H1 (cell line): Measurements from ENCODE around the gene ZNF609. TPM values are rescaled to one million over a fixed set of nuclear protein-coding genes. Genes with fewer than 3 reads are reported as not detected.

Experiments used
- CTCF ChIA-PET: fragments of 300-600 bp; sonication (Branson Sonifier 250); formaldehyde crosslinking; loops from one replicate; lab custom pipeline; 2021; ENCODE audit not compliant: partially characterized antibody; lab: Charles Lee
- POLR2A ChIA-PET: fragments of 300-600 bp; sonication (Branson Sonifier 250); formaldehyde crosslinking; loops from one replicate; lab custom pipeline; 2021; ENCODE audit warnings: inconsistent platforms; ENCODE audit not compliant: partially characterized antibody; lab: Charles Lee
- DNase-seq, 2 experiments: peaks; one replicate each; pipeline versions ENCODE4 v3.0.0 to v3.0.0-alpha.2; 2010 to 2022; ENCODE audit warnings: low spot score in 2 of 2, low read depth in 1 of 2, mixed read lengths in 1 of 2
- FAIRE-seq: peaks from 2 replicates; lab custom pipeline; 2011; peaks lifted over from hg19 to GRCh38; lab: Jason Lieb, UNC
- H2AFZ ChIP-seq: 2 replicates; pipeline ENCODE4 v1.8.1; 2012; ENCODE audit warnings: low read length, inconsistent platforms
- H2AK5ac ChIP-seq: 2 replicates; pipeline ENCODE4 v1.6.1; 2013; ENCODE audit warnings: low read depth, low read length
- H2BK120ac ChIP-seq: replicated peaks from 2 replicates; pipeline ENCODE3; 2013; ENCODE audit warnings: low read depth, low read length, inconsistent platforms
- H2BK12ac ChIP-seq: 2 replicates; pipeline ENCODE4 v1.6.1; 2013; ENCODE audit warnings: low read depth, low read length
- H2BK15ac ChIP-seq: 2 replicates; pipeline ENCODE4 v1.6.1; 2013; ENCODE audit warnings: low read length
- H2BK20ac ChIP-seq: 2 replicates; pipeline ENCODE4 v1.6.1; 2013; ENCODE audit warnings: low read length
- H2BK5ac ChIP-seq: 2 replicates; pipeline ENCODE4 v1.6.1; 2013; ENCODE audit warnings: low read depth, low read length
- H3K14ac ChIP-seq: 2 replicates; pipeline ENCODE4 v1.6.1; 2013; ENCODE audit warnings: inconsistent platforms; ENCODE audit not compliant: insufficient read length
- H3K18ac ChIP-seq: 2 replicates; pipeline ENCODE4 v1.6.1; 2013; ENCODE audit warnings: low read length; ENCODE audit errors: extremely low read depth
- H3K23ac ChIP-seq: 2 replicates; pipeline ENCODE4 v1.6.1; 2013; ENCODE audit warnings: inconsistent platforms; ENCODE audit not compliant: insufficient read length
- H3K23me2 ChIP-seq: 2 replicates; pipeline ENCODE4 v1.6.1; 2013; ENCODE audit warnings: low read depth, low read length
- H3K27ac ChIP-seq: 2 replicates; pipeline ENCODE4 v1.6.1; 2011; ENCODE audit warnings: low read depth, low read length, inconsistent platforms
- H3K27me3 ChIP-seq, 4 experiments: replicated peaks in 1 of 4; 1 replicate in 1 of 4; 2 replicates in 3 of 4; pipeline versions ENCODE4 v1.6.1 to v1.8.1; 2011 to 2013; ENCODE audit warnings: low read length in 3 of 4, mild to moderate bottlenecking in 3 of 4, inconsistent platforms in 2 of 4, mixed read lengths in 2 of 4, moderate library complexity in 1 of 4; ENCODE audit not compliant: control insufficient read depth in 3 of 4, insufficient read depth in 3 of 4; ENCODE audit errors: extremely low read depth in 1 of 4
- H3K36me3 ChIP-seq, 4 experiments: 2 replicates each; pipeline versions ENCODE4 v1.6.1 to v1.8.1; 2011 to 2013; ENCODE audit warnings: mild to moderate bottlenecking in 4 of 4, low read length in 3 of 4, moderate library complexity in 2 of 4, control low read depth in 1 of 4, inconsistent platforms in 1 of 4; ENCODE audit not compliant: insufficient read depth in 4 of 4, control insufficient read depth in 2 of 4
- H3K4ac ChIP-seq: replicated peaks from 2 replicates; pipeline ENCODE3; 2013; ENCODE audit warnings: low read length, low read depth, mixed read lengths, inconsistent platforms; ENCODE audit not compliant: insufficient read length
- H3K4me1 ChIP-seq, 4 experiments: replicated peaks in 1 of 4; 1 replicate in 1 of 4; 2 replicates in 3 of 4; pipeline versions ENCODE4 v1.6.1 to v1.8.1; 2011 to 2013; ENCODE audit warnings: low read length in 3 of 4, inconsistent platforms in 2 of 4, mixed read lengths in 1 of 4; ENCODE audit not compliant: insufficient read depth in 4 of 4, control insufficient read depth in 3 of 4
- H3K4me2 ChIP-seq, 2 experiments: 2 replicates each; pipeline versions ENCODE4 v1.6.1 to v1.8.1; 2011 to 2013; ENCODE audit warnings: low read depth in 2 of 2, low read length in 2 of 2, control low read depth in 1 of 2, inconsistent platforms in 1 of 2, mild to moderate bottlenecking in 1 of 2; ENCODE audit not compliant: insufficient read depth in 1 of 2
- H3K4me3 ChIP-seq, 4 experiments: fragments of 200-600, 300-600 bp in 1 of 4; sonication (generic), shearing (Covaris generic), sonication (Bioruptor Twin) in 1 of 4; 2 replicates each; pipeline versions ENCODE4 v1.5.1 to v1.8.1; 2011 to 2016; ENCODE audit warnings: low read length in 4 of 4, low read depth in 3 of 4, control low read depth in 2 of 4, inconsistent platforms in 2 of 4, mild to moderate bottlenecking in 2 of 4, mixed read lengths in 1 of 4, moderate library complexity in 1 of 4; ENCODE audit not compliant: insufficient read depth in 2 of 4; ENCODE audit errors: extremely low read depth in 1 of 4
- H3K56ac ChIP-seq: replicated peaks from 2 replicates; pipeline ENCODE3; 2013; ENCODE audit warnings: low read depth, mild to moderate bottlenecking, mixed read lengths, low read length, inconsistent platforms; ENCODE audit not compliant: insufficient read length
- H3K79me1 ChIP-seq: 2 replicates; pipeline ENCODE4 v1.6.1; 2013; ENCODE audit warnings: low read depth, low read length, control low read depth
- H3K79me2 ChIP-seq, 2 experiments: 2 replicates each; pipeline versions ENCODE4 v1.6.1 to v1.8.1; 2012 to 2013; ENCODE audit warnings: low read length in 2 of 2, mild to moderate bottlenecking in 2 of 2, inconsistent platforms in 1 of 2; ENCODE audit not compliant: insufficient read depth in 2 of 2, control insufficient read depth in 1 of 2
- H3K9ac ChIP-seq, 4 experiments: replicated peaks in 1 of 4; 1 replicate in 1 of 4; 2 replicates in 3 of 4; pipeline versions ENCODE4 v1.6.1 to v1.8.1; 2011 to 2013; ENCODE audit warnings: low read depth in 3 of 4, low read length in 3 of 4, control low read depth in 2 of 4, mild to moderate bottlenecking in 2 of 4, moderate library complexity in 2 of 4, inconsistent platforms in 1 of 4; ENCODE audit errors: extremely low read depth in 1 of 4
- H3K9me3 ChIP-seq, 2 experiments: 2 replicates each; pipeline versions ENCODE4 v1.6.1 to v1.8.1; 2012 to 2013; ENCODE audit warnings: mild to moderate bottlenecking in 2 of 2, moderate library complexity in 2 of 2, control low read depth in 1 of 2, inconsistent platforms in 1 of 2, low read depth in 1 of 2, low read length in 1 of 2, mixed read lengths in 1 of 2; ENCODE audit not compliant: insufficient read depth in 2 of 2
- H4K20me1 ChIP-seq, 2 experiments: replicated peaks in 1 of 2; 2 replicates each; pipeline versions ENCODE3 to v1.8.1; 2011 to 2013; ENCODE audit warnings: inconsistent platforms in 2 of 2, low read length in 2 of 2, mild to moderate bottlenecking in 1 of 2; ENCODE audit not compliant: insufficient read depth in 2 of 2, control insufficient read depth in 1 of 2
- H4K5ac ChIP-seq: 2 replicates; pipeline ENCODE4 v1.6.1; 2013; ENCODE audit warnings: low read length, low read depth, mixed read lengths, inconsistent platforms; ENCODE audit not compliant: insufficient read length
- H4K8ac ChIP-seq: 2 replicates; pipeline ENCODE4 v1.8.0; 2013; ENCODE audit warnings: mild to moderate bottlenecking, moderate library complexity, low read length, inconsistent platforms; ENCODE audit not compliant: insufficient read depth; ENCODE audit errors: extremely low read depth
- H4K91ac ChIP-seq: replicated peaks from 2 replicates; pipeline ENCODE3; 2013; ENCODE audit warnings: low read length, mixed read lengths, inconsistent platforms; ENCODE audit not compliant: insufficient read length
- BACH1 ChIP-seq: IDR thresholded peaks from 2 replicates; pipeline ENCODE4 v1.6.1; 2012; ENCODE audit warnings: low read length, improper control_type of control experiment
- BRCA1 ChIP-seq: IDR thresholded peaks from 2 replicates; pipeline ENCODE4 v1.6.1; 2012; ENCODE audit warnings: low read depth, low read length, improper control_type of control experiment
- CHD2 ChIP-seq: IDR thresholded peaks from 2 replicates; pipeline ENCODE4 v1.6.1; 2012; ENCODE audit warnings: low read length, improper control_type of control experiment
- GABPA ChIP-seq: IDR thresholded peaks from 2 replicates; pipeline ENCODE4 v1.6.1; 2011; ENCODE audit warnings: mild to moderate bottlenecking, low read length, moderate library complexity, borderline replicate concordance; ENCODE audit not compliant: insufficient read depth
- NRF1 ChIP-seq: IDR thresholded peaks from 2 replicates; pipeline ENCODE4 v1.6.1; 2011; ENCODE audit warnings: mild to moderate bottlenecking, low read depth, low read length, improper control_type of control experiment
- PHF8 ChIP-seq: fragments of 200-600 bp; sonication (generic); conservative IDR thresholded peaks from 2 replicates; pipeline ENCODE4 v1.7.1; 2012; ENCODE audit warnings: low read depth, mild to moderate bottlenecking, inconsistent platforms, low read length, moderate library complexity
- RAD21 ChIP-seq, 2 experiments: IDR thresholded peaks in 1 of 2; conservative IDR thresholded peaks in 1 of 2; 2 replicates each; pipeline ENCODE4 v1.6.1; 2011; ENCODE audit warnings: low read depth in 2 of 2, low read length in 2 of 2, improper control_type of control experiment in 1 of 2, inconsistent platforms in 1 of 2, mild to moderate bottlenecking in 1 of 2, moderate library complexity in 1 of 2
- RFX5 ChIP-seq: IDR thresholded peaks from 2 replicates; pipeline ENCODE4 v1.6.1; 2011; ENCODE audit warnings: low read depth, low read length, improper control_type of control experiment, borderline replicate concordance
- RXRA ChIP-seq: IDR thresholded peaks from 2 replicates; pipeline ENCODE4 v1.6.1; 2011; ENCODE audit warnings: low read depth, mild to moderate bottlenecking, low read length, moderate library complexity; ENCODE audit not compliant: insufficient read depth
- TCF12 ChIP-seq: IDR thresholded peaks from 2 replicates; pipeline ENCODE4 v1.6.1; 2011; ENCODE audit warnings: low read depth, mild to moderate bottlenecking, low read length
- whole genome bisulfite sequencing, 2 experiments: shearing (Covaris generic) in 1 of 2; methylation state at CpG; one replicate each; pipeline versions ENCODE4 v1.1.6 to v1.1.7; 2013 to 2015; ENCODE audit warnings: low lambda C conversion rate in 2 of 2, mixed read lengths in 2 of 2, inconsistent platforms in 1 of 2, low coverage in 1 of 2, missing lambda C conversion rate in 1 of 2; ENCODE audit not compliant: insufficient replicate concordance in 2 of 2, insufficient coverage in 1 of 2, insufficient read length in 1 of 2; ENCODE audit errors: extremely low coverage in 1 of 2, missing lambda C conversion rate in 1 of 2; 5-methylcytosine and 5-hydroxymethylcytosine counted together
- polyA plus RNA-seq, 7 experiments: library from polyadenylated mRNA; depleted of rRNA in 3 of 7; stranded (reverse) in 5 of 7; unstranded in 2 of 7; fragments of >200 nt in 5 of 7; fragments of 200-250 nt in 2 of 7; gene quantifications; 1 replicate in 5 of 7; 2 replicates in 1 of 7; 4 replicates in 1 of 7; pipeline versions ENCODE4 v1.2.1 to v1.2.3, GENCODE V29; 2011 to 2013; ENCODE audit warnings: missing spikeins in 2 of 7, mixed read lengths in 2 of 7
- total RNA-seq: library from RNA; stranded (reverse); fragmentation: NEBNext Ultra II Directional; extraction: Animal tissue kit (Norgen Biotek cat#: 25700); gene quantifications from 2 replicates; pipeline ENCODE4 v1.2.1, GENCODE V29; 2021

The ZNF609 gene
- total and polyA plus RNA-seq, 2 of the 8 experiments (the other 6 are each of a cell fraction or from before 2014, with no cell fraction given) = 15.5 to 47.8 TPM

GRCh38 chr15:64507293-64507802, 47.0 kb downstream of the ZNF609 start:
- TF ChIP-seq RAD21 (IDR thresholded peaks at IDR 0.05 in 1 of 2, conservative IDR thresholded peaks at IDR 0.05 in 1 of 2; ENCODE audit: low read depth in 2 of 2, low read length in 2 of 2) (no peak), CHD2 (no peak), RXRA (no peak), TCF12 (no peak), RFX5 (no peak), BACH1 (no peak), NRF1 (no peak), PHF8 (no peak), GABPA (no peak), BRCA1 (no peak)
- 87% methylated on average over 3 of the region's 3 CpGs; no CpG with 5 or more reads in 1 of the 2 experiments for WGBS, 2 experiments

More at GRCh38 chr15:64507293-64507802, 47.0 kb downstream of the ZNF609 start:
- H2BK5ac ChIP-seq = no peak overlapping the region
- no peak overlapping the region for H2BK15ac ChIP-seq
- DNase-seq = no peak
- peaks cover 5 to 88% of the 10 kb centered on the region in 2 experiments for H3K79me2 ChIP-seq
- no peak overlapping the region for H2BK120ac ChIP-seq
- H4K91ac ChIP-seq = no peak overlapping the region
- no peak overlapping the region for H3K4me2 ChIP-seq
- H4K20me1 ChIP-seq = peaks cover 11% of the 10 kb centered on the region in 2 experiments
- H3K4ac ChIP-seq = no peak overlapping the region
- ChIA-PET POLR2A (interaction anchor here (0.8 kb wide), 1 partner anchor 13 kb away, joined by 3 read pairs; no protein-coding TSS in a partner anchor), CTCF (interaction anchor here (0.7 to 1.0 kb wide), 3 partner anchors 15 to 325 kb away, joined by 3 read pairs; no protein-coding TSS in a partner anchor)
- no peak overlapping the region for H4K5ac ChIP-seq
- no peaks in the 10 kb centered on the region for H3K23me2 ChIP-seq
- H2AFZ ChIP-seq = no peak overlapping the region
- H3K27me3 ChIP-seq = no peaks in the 10 kb centered on the region
- FAIRE-seq = no peak
- H3K18ac ChIP-seq = no peak overlapping the region
- H2AK5ac ChIP-seq = no peak overlapping the region
- H2BK20ac ChIP-seq = no peak overlapping the region
- H3K4me3 ChIP-seq = no peak overlapping the region
- H3K9ac ChIP-seq = no peak overlapping the region
- peaks cover 0 to 3% (median 0%) of the 10 kb centered on the region in 4 experiments; a peak in 1 of 8 replicates for H3K36me3 ChIP-seq
- no peak overlapping the region for H3K14ac ChIP-seq
- no peak overlapping the region; the same call in 1 of the 2 replicates for H4K8ac ChIP-seq
- H3K4me1 ChIP-seq = no peaks in the 10 kb centered on the region; a peak in 1 of 7 replicates
- no peak overlapping the region for H2BK12ac ChIP-seq
- H3K27ac ChIP-seq = no peak overlapping the region
- H3K23ac ChIP-seq = no peak overlapping the region
- H3K79me1 ChIP-seq = no peaks in the 10 kb centered on the region; the same call in 1 of the 2 replicates
- H3K9me3 ChIP-seq = no peaks in the 10 kb centered on the region
- no peak overlapping the region for H3K56ac ChIP-seq
